Activated T-cell treated with anti-CD3 and anti-CD28 coated beads, Interleukin-2, amount 50 U/mL, for 1 hour (primary cell): ENCODE results near the gene TTC34.

Experiments
- DNase-seq: peaks from one replicate; pipeline ENCODE4 v3.0.0-alpha.2; 2020

Gene TTC34

DNA sequence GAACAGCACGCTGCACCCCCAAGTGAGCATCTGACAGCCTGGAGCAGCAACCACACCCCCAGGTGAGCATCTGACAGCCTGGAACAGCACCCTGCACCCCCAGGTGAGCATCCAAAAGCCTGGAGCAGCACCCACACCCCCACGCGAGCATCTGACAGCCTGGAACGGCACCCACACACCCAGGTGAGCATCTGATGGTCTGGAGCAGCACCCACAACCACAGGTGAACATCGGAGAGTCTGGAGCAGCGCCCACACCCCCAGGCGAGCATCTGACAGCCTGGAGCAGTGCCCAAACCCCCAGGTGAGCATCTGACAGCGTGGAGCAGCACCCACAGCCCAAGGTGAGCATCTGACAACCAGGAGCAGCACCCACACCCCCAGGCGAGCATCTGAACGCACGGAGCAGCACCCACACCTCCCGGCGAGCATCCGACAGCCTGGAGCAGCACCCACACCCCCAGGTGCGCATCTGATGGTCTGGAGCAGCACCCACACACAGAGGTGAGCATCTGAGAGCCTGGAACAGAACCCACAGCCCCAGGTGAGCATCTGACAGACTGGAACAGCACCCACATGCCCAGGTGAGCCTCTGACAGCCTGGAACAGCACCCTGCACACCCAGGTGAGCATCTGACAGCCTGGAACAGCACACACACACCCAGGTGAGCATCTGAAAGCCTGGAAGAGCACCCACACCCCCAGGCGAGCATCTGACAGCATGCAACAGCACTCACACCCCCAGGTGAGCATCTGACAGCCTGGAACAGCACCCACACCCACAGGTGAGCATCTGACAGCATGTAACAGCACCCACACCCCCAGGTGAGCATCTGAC, 145.7 kb downstream of the TTC34 start:
- DNase-seq: peak; percentile 22

DNA sequence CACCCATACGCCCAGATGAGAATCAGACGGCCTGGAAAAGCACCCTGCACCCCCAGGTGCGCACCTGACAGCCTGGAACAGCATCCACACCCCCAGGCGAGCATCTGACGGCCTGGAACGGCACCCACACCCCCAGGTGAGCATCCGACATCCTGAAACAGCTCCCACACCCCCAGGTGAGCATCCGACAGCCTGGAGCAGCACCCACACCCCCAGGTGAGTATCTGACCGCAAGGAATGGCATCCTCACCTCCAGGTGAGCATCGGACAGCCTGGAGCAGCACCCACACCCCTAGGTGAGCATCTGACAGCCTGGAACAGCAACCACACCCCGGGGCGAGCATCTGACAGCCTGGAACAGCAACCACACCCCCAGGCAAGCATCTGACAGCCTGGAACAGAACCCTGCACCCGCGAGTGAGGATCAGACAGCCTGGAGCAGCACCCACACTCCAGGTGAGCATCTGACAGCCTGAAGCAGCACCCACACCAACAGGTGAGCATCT, 147.0 kb downstream of the TTC34 start:
- peak; percentile 22 for DNase-seq

DNA sequence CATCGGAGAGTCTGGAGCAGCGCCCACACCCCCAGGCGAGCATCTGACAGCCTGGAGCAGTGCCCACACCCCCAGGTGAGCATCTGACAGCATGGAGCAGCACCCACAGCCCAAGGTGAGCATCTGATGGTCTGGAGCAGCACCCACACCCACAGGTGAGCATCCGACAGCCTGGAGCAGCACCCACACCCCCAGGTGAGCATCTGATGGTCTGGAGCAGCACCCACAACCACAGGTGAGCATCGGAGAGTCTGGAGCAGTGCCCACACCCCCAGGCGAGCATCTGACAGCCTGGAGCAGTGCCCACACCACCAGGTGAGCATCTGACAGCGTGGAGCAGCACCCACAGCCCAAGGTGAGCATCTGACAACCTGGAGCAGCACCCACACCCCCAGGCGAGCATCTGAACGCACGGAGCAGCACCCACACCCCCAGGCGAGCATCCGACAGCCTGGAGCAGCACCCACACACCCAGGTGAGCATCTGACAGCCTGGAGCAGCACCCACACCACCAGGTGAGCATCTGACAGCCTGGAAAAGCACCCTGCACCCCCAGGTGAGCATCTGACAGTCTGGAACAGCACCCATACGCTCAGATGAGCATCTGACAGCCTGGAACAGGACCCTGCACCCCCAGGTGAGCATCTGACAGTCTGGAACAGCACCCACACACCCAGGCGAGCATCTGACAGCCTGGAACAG, 147.6 kb downstream of the TTC34 start:
- peak; percentile 44 for DNase-seq

DNA sequence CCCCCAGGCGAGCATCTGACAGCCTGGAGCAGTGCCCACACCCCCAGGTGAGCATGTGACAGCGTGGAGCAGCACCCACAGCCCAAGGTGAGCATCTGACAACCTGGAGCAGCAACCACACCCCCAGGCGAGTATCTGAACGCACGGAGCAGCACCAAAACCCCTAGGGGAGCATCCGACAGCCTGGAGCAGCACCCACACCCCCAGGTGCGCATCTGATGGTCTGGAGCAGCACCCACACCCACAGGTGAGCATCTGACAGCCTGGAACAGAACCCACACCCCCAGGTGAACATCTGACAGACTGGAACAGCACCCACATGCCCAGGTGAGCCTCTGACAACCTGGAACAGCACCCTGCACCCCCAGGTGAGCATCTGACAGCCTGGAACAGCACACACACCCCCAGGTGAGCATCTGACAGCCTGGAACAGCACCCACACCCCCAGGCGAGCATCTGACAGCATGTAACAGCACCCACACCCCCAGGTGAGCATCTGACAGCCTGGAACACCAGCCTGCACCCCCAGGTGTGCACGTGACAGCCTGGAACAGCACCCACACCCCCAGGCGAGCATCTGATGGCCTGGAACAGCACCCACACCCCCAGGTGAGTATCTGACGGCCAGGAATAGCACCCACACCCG, 148.4 kb downstream of the TTC34 start:
- DNase-seq: peak; percentile 33

DNA sequence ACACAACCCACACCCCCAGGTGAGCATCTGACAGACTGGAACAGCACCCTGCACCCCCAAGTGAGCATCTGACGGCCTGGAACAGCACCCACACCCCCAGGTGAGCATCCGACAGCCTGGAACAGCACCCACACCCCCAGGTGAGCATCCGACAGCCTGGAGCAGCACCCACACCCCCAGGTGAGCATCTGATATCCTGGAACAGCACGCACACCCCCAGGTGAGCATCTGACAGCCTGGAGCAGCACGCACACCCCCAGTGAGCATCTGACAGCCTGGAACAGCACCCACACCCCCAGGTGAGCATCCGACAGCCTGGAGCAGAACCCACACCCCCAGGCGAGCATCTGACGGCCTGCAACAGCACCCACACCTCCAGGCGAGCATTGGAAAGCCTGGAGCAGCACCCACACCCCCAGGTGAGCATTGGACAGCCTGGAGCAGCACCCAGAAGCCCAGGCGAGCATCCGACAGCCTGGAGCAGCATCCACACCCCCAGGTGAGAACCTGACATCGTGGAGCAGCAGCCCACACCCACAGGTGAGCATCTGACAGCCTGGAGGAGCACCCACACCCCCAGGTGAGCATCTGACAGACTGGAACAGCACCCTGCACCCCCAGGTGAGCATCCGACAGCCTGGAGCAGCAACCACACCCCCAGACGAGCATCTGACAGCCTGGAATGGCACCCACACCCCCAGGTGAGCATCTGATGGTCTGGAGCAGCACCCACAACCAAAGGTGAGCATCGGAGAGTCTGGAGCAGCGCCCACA, 149.2 kb downstream of the TTC34 start:
- DNase-seq: peak; percentile 18

DNA sequence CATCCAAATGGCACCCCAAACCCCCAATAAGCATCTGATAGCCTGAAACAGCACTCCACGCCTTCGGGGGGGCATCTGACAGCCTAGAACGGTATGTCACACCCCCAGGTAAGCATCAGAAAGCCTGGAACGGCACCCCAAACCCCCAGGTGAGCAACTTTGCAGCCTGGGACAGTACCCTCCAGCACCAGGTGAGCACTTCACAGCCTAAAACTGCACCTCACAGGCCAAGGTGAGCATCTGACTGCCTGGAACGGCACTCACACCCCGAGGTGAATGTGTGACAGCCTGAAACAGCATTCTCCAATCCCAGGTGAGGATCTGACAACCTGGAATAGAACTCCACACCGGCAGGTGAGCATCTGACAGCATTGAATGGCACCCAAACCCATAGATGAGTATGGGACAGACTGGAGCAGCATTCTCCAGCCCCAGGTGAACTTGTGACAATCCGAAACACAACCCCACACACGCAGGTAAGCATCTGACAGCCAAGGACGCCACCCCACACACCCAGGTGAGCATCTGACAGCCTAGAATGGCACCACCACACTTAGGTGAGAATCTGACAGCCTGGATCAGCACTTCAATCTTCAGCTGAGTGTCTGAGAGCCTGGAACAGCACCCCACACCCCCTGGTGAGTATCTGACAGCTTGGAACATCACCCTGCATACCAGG, 150.4 kb downstream of the TTC34 start:
- DNase-seq: peak; percentile 13

DNA sequence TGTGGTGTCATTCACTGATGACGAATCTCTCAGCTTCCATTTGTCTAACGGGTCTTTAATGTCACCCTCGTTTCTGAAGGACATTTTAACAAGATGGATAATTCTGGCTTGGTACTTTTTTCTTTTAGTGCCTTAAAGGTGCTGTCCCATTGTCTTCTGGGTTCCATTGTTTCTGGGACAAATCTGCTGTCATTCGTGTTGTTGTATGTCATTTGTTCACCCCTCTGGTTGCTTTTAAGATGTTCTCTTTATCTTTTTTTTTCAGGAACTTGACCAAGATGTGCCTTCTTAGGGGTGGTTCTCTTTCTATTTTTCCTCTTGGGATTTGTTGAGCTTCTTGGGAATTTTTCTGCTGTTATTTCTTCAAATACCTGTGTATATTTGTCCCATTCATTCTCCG, 154.7 kb downstream of the TTC34 start:
- DNase-seq: no peak

DNA sequence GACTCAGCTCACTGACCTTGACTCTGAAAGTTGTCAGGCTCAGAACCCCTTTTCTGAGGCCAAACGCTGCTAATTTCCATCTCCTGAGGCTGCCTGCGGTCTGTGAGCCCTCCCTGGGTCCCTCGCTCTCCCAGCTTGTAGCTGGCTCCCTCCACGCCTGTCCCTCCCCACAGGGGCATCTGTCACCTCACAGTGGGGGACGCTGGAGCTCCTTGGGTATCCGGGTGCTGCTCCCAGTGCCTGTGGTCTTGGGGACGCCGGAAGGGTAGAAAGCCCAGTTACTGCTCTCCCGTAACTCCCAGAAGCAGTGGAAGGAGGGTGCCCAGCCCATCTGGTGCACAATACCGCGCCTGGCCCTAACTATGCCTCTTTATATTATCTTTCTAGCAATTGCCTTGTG, 155.7 kb downstream of the TTC34 start:
- DNase-seq: peak; percentile 14

DNA sequence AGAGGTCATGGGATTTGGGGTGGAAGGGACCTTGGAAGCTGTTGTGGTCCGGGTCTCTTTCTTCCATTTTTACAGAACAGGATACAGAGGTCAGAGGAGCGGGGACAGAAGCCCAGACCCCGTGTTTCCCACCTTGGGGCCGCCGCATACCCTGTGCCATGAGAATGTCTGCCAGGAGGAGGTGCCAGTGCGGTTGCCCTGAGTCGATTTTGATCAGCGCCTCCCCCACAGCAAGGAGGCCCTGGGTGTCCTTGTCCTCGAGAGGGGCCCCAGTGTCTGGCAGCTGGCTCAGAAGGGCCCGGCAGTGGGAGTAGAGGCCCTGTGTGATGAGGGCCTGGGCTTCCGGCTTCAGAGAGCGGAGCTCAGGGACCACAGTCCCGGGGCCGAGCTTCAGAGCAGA, 156.3 kb downstream of the TTC34 start:
- peak; percentile 16 for DNase-seq

DNA sequence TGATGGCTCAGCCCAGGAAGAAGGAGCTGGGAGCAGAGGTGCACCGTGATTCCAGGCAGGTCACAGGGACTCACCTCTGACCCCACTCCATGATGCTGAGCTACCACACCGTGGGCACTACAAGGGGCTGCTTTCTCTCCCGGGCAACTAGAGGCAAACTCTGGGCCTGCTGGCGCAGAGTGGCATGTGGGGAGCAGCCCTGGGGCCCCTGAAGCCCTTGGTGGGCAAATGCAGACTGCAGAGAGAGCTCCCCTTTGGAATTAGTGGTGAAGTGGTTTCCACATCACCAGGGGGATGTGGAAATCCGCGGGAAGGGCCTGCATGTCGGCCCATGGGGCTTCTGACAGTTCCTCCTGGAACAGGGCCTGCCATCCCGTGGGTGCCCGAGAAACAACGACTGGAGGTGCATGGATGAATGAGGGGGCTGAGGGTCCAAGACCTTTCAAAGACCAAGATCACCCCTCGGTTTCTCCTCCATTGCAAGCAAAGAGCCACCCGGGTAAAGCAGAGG, 156.8 kb downstream of the TTC34 start:
- DNase-seq: no peak

DNA sequence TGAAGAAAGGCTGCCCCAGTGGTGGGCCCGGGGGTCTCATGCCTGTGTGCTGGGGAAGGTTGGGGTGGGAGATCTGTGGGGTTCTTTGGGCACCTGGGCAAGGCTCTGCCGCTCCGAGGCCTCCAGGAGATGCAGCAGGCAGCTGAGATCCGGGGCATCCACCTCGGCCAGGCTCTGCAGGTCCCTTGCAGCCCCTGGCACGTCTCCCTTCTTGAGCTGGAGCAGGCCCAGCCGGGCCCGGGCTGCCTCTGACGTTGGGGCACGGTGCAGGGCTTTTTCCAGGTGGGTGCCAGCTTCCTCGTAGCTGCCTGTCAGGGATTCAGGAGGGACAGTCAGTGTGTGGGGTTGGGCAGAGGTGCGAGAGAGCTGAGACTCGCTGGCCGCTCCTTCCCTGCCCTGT, 157.3 kb downstream of the TTC34 start:
- no peak for DNase-seq

DNA sequence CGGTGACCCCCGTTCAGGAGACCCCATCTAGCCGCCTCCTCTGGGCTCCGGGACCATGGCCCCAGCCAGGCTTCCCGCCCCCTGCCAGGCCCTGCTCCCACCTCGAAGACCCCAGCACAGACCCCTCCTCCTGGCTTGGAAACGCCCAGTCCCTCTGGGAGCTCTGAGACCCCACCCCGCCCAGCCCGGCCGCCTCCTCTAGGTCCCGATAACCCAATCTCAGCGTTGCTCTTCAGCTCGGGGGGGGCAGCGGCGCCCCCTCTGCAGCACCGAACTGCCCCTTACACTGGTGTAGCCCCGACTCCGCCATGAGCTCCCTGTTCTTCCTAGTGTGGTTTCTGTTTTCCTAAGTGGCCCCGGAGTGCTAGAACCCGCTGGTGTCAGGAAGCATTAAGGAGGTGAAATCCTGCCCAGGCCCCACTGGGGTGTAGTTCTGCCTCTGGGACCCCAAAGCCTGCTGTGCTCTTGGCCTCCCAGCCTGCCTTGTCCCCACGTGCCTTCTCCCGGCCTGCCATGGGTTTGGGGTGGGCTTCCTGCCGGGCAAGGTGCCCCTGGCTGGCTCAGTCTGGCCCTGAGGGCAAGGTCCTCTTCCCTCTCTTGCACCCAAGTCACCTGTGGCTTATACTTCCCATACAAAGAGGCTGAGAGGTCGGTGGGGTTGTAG, 157.9 kb downstream of the TTC34 start:
- DNase-seq: no peak

DNA sequence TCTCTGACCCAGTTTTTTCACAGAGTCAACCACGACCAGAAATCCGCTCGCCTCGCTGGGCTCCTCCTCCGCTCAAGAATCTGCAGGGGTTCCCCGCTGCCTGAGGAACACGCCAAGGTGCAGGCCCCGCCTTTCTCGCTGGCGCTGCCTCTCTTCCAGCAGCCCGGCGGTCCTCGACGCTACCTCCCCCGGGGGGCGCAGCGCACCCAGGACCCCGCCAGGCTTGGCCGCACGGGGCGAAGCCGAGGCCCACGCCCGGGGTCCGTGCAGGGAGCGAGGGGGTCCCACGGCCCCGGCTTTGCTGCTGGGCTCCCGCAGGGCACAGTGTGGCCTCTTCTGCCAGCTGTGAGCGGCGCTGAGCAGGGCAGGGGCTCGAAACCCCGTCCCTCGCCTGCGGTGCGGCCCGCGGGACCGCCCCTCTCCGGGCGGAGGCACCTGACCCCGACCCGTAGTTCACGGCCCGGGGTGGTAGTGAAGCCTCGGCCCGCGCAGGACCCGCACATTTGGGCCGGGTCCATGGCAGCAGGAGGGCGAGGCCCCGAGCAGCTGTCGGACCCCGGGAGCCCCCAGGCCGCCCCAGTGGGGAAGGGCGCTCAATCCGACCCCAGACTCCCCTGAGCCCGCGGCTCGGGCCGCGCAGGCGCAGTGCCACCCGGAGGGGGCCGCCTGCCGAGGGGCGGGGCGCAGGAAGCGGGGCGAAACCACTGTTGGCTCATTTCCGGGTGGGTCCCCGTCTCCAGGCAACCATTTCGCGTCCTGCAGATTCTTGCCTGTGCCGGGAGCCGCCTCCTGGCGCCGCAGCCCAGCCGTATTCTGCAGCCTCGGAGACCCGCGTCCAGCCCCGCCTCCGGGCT, 158.7 kb downstream of the TTC34 start:
- peak; percentile 95 for DNase-seq

DNA sequence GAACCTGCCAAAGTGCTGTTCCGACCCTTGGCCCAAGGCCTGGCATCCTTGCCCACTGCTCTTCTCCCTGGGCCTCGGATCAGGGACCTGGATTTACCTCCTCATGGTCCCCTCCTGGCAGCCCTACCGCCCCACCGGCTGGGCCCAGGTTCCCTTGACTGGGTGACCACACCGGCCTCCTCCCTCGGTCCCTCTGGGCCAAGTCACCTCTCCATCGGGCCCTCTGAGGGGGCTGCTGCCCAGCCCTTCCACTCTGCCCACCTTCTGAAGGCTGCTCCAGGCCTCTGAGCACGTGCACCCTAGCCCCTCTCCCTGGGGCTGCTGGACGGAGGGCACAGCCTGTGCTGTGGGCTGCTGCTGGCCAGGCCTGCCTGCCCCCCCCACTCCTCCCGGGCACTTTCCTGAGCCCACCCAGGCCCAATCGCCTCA, 159.3 kb downstream of the TTC34 start:
- DNase-seq: no peak

DNA sequence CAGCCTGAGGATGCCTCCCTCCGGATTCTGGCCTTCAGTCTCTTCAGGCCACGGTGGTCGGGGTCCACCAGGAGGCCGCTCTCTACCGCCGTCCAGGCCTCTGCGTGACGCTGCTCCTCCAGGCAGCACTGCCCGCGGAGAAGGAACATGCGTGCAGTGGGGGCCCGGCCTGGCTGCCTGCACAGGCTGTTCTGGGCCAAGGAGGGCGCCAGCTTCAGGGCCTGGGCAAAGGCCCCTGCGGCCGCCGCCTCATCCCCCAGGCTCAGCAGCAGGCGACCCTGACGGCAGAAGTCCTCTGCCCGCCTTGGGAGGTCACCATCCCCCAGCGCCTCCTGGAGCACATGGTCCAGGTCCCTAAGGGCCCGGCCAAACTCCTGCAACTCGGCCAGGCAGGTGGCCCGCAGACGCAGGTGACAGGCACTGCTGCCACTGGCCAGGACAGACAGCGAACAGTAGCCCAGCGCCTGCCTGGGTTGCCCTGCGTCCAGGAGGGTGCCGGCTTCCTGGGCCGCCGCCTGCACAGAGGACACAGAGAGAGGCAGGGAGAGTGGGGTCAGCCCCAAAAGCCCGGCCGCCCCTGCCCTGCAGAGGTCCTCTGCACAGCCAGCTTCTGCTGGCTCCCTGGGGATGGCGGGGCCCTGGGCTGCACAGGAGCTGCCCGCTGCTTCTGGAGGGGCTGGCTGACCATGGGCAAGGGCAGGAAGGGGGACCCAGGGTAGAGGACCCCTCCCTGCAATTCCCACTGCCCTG, 159.9 kb downstream of the TTC34 start:
- no peak for DNase-seq

DNA sequence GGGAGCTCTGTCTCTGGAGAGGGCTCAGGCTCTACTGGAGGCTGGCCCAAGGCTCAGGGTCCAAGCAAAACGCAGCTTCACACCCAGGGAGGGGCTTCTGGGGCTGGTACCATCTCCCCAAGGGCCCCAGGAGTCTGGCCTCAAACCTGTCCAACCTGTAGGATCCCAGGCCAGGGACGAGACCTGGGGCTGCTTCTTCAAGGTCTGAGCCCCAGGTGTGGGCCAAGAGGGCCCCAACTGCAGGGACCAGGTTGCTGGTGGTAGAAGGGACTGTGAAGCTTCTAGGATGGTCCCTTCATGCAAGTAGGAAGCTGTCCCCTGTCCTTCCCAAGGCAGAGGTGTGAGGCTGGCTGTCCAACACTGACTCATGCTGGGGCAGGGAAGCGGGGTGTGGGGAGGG, 160.9 kb downstream of the TTC34 start:
- DNase-seq: no peak

DNA sequence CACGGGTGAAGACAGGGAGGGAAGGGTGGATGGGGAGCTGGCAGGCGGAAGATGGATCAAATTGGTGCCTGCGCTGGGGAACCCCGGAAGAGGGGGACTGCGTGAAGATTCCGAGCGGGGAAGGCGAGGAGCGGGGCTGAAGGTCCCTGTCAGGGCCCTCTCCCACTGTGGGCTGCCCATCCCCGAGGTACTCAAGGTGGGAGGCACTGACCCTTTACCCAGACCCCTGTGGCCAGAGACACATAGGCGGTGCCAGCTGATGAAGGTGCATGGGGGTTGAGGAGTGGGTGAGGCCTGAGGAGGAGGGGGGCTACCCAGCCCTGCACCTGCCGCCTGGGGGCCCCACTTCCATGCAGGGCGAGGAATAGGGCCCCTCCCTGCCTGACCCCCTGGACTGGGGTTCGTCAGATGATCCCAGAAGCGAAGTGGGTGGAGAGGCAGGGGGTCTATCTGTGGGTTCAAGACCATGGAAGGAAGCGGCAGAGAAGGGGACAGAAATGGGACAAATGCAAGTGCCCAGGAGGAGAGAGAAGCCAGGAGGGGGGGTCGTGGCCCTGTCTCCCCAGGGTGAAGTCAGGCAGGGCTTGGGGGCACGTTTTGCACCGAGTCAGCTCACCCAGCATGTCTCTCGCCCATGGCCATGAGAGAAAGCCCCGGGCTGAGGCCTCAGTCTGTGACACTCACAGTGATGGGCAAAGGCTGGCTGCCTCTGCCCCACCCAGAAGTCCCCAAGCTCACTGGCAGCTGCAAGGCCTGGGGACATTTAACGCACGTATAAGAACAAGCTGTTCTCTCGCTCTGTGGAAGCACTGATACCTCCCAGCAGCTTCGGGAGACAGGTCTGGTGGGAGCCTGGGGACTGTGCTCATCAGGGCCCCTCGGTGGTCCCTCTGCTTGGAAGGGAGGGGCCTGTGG, 161.6 kb downstream of the TTC34 start:
- no peak for DNase-seq

DNA sequence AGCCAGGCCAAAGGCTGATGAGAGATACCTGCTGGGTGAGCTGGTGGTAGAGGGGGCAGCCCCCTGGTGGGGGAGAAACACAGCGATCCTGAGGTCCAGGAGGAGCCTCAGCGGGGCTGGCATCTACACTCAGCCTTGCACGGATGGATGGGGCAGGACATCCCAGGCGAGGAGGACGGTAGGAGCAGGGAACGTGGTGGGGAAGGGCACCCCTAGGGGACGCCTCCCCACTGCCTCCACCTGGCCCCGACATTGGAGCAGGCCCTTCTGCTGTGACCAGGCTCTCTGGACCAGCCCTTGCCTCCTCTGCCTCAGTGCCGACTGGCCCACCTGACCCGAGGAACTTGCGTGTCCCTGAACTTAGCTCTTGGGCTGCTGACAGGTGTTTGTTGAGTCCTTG, 162.3 kb downstream of the TTC34 start:
- DNase-seq: no peak
